GM10248 (cell line): ENCODE results near the gene PAFAH2.

Experiments used
- CTCF ChIA-PET: fragments of 300-600 bp; sonication (Branson Sonifier 250); formaldehyde crosslinking; extraction: SDS; loops from one replicate; lab custom pipeline; 2021; ENCODE audit warnings: antibody characterized with exemption; lab: Yijun Ruan, JAX
- POLR2A ChIA-PET: fragments of 350-650 bp; sonication (Branson Sonifier 250); formaldehyde crosslinking; extraction: SDS; loops from one replicate; lab custom pipeline; 2020; ENCODE audit warnings: antibody characterized with exemption; lab: Yijun Ruan, JAX
- DNase-seq: peaks from one replicate; pipeline ENCODE4 v3.0.0; 2012; ENCODE audit errors: extremely low spot score
- CTCF ChIP-seq: IDR thresholded peaks from 2 replicates; pipeline ENCODE4 v1.5.1; 2012; ENCODE audit warnings: mild to moderate bottlenecking, low read depth; ENCODE audit errors: extremely low read depth, missing control alignments, control extremely low read depth

PAFAH2 gene

GRCh38 chr1:26044414-26044813 is 46.6 kb upstream of the PAFAH2 start:
- ChIA-PET CTCF (interaction anchor here (1.0 to 2.7 kb wide), 6 partner anchors 10 to 373 kb away, joined by 3 to 26 read pairs (median 4); no protein-coding TSS in a partner anchor), POLR2A (no interaction called here)
- TF ChIP-seq CTCF, result no peak
- DNase-seq, result no peak

- no peak for TF ChIP-seq CTCF
- no peak for DNase-seq
- POLR2A ChIA-PET, result no interaction called here
- CTCF ChIA-PET, result interaction anchor here (1.0 to 2.7 kb wide), 5 partner anchors 9 to 373 kb away, joined by 3 to 26 read pairs (median 4); no protein-coding TSS in a partner anchor
These were observed 45.9 kb upstream of the PAFAH2 start for GRCh38 chr1:26043765-26044164.

- ChIA-PET CTCF (interaction anchor here (1.0 to 1.6 kb wide), 5 partner anchors 12 to 128 kb away, joined by 3 to 4 read pairs (median 3); partner anchors contain the start of gene ZNF593), POLR2A (no interaction called here)
- no peak for TF ChIP-seq CTCF
- DNase-seq, result no peak
These were observed 44.1 kb upstream of the PAFAH2 start for GRCh38 chr1:26041978-26042377.

GRCh38 chr1:26041401-26041800 is 43.5 kb upstream of the PAFAH2 start:
- ChIA-PET POLR2A (no interaction called here), CTCF (interaction anchor here (1.0 to 1.6 kb wide), 4 partner anchors 11 to 128 kb away, joined by 3 to 4 read pairs (median 4); partner anchors contain the start of gene ZNF593)
- no peak for DNase-seq
- no peak for TF ChIP-seq CTCF

- ChIA-PET POLR2A (no interaction called here), CTCF (interaction anchor here (1.2 to 1.5 kb wide), 3 partner anchors 131 to 195 kb away, joined by 3 read pairs; partner anchors contain the start of genes CEP85 and ZNF593)
- TF ChIP-seq CTCF, result no peak
- no peak for DNase-seq
These were observed 41.0 kb upstream of the PAFAH2 start for GRCh38 chr1:26038904-26039303.

- ChIA-PET POLR2A (no interaction called here), CTCF (interaction anchor here (0.9 to 1.5 kb wide), 3 partner anchors 10 to 195 kb away, joined by 3 read pairs; partner anchors contain the start of genes CEP85 and ZNF593)
These were observed 40.6 kb upstream of the PAFAH2 start for GRCh38 chr1:26038477-26038876.

More at GRCh38 chr1:26038477-26038876, 40.6 kb upstream of the PAFAH2 start:
- DNase-seq, result no peak
- TF ChIP-seq CTCF, result no peak
